Ecto neural progenitor cell (in vitro differentiated cells): ENCODE data around the gene ELOF1.
"Not testable (repeated sequence)": the region's sequence is repeated elsewhere in the genome, so short reads cannot be mapped to it uniquely, and the experiment has no call there.

Experiments
- DNase-seq: peaks from one replicate; pipeline ENCODE4 v3.0.0-alpha.2; 2018; ENCODE audit warnings: low spot score

ELOF1 gene

DNA sequence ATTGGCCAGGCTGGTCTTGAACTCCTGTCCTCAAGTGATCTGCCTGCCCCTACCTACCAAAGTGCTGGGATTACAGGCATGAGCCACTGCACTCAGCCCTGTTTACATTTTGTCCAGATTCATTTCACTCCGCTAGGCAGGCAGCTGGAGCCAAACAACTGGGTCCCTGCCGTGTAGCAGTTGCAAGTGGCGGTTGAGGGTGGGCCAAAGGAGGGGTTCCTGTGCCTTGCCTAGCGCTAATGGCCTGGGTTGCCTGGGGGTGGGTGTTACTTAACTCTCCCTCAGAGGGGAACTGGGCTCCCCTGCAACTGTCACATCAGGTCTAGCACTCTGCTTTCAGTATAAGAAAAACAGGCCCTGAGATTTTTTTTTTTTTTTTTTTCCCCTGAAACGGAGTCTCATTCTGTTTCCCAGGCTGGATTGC is 11.0 kb upstream of the ELOF1 start:
- DNase-seq: no peak

DNA sequence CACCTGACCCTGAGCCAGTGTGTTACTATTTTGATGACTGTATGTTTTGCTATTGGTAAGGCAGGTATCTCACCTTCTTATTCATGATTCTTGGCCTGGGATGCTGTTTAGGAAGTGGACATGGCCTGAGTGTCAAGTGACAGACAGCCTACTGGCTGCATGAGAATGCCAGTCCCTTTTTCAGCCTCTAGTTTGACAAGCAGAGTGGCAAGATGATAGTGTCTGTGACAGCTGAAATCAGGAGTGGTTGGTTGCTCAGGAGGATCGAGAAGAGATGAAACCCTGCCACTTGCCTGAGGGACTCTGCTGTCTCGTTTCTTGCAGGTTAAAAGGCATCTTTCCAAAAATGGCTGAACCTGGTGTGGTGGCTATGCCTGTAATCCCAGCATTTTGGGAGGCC is 7.1 kb upstream of the ELOF1 start:
- no peak for DNase-seq

GRCh38 chr19:11565649-11565980 is 6.6 kb upstream of the ELOF1 start:
- not testable (repeated sequence) for DNase-seq

DNA sequence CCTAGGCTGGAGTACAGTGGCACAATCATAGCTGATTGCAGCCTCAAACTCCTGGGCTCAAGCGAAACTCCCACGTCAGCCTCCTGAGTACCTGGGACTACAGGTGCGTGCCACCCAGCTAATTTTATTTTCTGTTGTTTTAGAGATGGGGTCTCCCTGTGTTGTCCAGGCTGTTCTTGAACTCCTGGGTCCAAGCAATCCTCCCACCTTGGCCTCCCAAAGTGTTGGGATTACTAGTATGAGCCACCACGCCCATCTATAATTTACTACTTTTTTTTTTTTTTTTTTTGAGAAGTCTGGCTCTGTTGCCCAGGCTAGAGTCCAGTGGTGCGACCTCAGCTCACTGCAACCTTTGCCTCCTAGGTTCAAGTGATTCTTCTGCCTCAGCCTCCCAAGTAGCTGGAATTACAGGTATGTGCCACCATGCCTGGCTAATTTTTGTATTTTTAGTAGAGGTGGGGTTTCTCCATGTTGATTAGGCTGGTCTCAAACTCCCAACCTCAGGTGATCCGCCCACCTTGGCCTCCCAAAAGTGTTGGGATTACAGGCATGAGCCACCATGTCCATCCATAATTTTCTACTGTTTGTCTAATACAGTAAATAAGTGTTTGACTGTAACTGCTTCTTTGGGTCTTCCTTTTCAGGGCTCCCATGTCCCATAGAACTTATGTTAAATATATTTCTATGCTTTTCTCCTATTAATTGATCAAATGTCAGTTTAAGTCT is 5.2 kb upstream of the ELOF1 start:
- not testable (repeated sequence) for DNase-seq

DNA sequence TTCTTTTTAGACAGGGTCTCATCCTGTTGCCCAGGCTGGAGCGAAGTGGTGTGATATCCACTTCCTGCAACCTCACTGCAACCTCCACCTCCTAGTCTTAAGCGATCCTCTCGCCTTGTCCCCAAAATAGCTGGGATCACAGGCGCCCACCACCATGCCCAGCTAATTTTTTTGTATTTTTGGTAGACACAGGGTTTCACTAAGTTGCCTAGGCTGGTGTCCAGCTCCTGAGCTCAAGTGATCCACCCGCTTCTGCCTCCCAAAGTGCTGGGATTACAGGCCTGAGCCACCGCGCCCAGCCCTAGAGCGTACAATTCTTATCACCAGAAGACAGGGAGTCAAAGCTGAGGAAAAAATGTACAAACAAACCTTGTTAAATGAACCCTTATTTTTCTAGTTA is 4.5 kb upstream of the ELOF1 start:
- no peak for DNase-seq

DNA sequence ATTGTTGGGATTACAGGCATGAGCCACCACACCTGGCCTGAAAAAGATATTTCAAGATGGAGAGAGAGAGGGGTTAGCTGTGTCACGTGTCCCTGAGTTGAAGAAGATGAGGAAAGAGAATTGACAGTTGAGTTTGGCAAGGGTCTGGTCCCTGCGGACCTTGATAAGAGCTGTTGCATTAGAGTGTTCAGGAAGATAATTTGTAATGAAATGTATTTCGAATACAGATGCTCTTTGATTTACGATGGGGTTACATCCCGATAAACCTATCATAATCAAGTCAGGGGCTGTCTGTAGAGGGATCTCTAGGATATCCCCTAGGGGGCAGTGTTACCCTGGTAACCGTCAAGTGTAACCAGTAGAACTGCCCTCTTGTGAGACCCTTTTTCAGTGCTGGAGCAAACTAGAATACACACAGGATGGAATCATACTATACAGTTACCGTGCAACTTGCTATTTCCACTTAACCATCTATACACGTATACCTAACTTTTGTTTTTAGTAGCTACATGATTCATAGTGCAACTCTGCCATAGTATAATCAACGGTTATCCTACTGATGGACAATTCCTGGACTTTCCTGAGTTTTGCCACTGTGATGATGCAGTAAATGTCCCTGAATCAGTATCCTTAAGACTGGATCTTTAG is 1.5 kb upstream of the ELOF1 start:
- DNase-seq: peak; percentile 63

GRCh38 chr19:11556634-11557420 is 2.2 kb downstream of the ELOF1 start:
- no peak for DNase-seq

DNA sequence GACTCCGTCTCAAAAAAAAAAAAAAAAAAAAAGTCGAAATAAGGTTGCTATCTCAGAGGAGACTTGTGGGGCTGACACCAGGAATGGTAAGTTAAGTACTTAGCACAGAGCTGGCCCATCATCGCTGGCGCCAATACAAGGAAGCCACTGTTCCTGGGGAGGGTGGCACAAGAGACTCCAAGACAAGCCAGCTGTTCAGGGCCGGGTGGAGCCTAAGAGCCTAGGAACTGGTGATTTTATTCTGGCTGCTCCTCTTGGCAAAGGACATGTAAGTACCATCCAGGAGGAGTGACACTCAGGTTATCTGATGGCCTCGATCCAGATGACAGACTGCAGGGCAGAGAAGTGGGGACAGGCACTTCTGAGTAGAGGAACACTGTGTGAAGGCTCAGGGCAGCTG is 3.8 kb downstream of the ELOF1 start:
- no peak for DNase-seq

GRCh38 chr19:11554160-11554559 is 4.9 kb downstream of the ELOF1 start:
- no peak for DNase-seq

GRCh38 chr19:11552666-11553372 is 6.2 kb downstream of the ELOF1 start:
- DNase-seq: no peak

- peak; percentile 61 for DNase-seq
Observed at GRCh38 chr19:11551603-11552235, 7.3 kb downstream of the ELOF1 start.

DNA sequence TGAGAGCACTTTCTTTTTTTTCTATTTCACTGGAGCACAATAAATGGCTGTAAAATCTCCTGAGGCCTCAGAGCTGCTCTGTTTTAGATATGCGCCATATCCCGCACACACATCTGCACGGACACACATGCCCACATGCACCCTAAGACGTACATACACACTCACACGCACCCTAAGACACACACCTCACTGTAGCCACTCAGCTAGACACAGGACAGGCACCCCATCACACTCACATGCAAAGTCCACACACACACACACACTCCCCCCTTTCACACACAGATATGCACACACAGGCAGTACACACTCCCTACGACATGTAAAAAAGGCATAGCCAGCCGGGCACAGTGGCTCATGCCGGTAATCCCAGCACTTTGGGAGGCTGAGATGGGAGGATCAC is 8.8 kb downstream of the ELOF1 start:
- no peak for DNase-seq

- no peak for DNase-seq
Observed at GRCh38 chr19:11549386-11549953, 9.6 kb downstream of the ELOF1 start.

DNA sequence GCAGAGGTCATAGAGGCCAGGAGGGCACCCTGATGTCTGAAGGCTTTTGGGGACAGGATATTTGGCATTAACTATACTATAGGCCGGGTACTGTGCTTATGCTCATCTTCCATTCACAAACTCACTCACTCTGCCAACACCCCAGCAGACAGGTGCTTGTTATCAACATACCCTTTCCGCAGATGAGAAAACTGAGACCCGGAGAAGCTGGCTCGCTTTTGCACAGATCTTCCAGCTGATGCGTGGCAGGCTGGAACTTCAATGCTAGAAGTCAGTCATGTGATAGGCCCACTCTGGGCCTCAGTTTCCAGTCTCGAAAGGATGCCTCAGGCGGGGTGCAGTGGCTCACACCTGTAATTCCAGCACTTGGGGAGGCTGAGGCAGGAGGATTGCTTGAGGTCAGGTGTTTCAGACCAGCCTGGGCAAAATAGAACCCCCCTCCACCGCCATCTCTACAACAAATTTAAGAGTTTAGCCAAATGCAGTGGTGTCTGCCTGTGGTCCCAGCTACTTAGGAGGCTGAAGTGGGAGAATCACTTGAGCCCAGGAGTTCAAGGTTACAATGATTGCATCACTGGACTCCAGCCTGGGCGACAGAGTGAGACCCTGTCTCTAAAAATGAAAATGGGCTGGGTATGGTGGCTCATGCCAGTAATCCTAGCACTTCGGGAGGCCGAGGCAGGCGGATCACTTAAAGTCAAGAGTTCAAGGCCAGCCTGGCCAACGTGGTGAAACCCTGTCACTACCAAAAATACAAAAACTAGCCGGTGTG is 10.9 kb downstream of the ELOF1 start:
- no peak for DNase-seq

DNA sequence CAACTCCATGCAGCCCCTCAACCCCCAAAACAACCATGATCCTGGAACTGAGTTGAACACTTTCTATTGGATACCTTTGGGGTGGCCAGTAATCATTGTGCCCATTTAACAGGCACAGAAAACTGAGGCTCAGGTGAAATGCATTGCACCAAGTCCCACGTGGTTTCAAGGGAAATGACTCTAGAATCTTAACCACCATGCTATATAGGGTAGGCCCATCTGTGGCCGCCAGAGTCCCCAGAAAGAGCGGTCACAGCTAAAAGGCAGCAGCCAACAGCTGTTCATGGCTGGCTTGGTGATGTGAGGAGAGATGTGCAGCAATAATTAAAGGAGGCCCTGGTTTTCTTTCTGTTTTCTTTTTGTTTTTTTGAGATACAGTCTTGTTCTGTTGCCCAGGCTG is 17.8 kb downstream of the ELOF1 start:
- no peak for DNase-seq

DNA sequence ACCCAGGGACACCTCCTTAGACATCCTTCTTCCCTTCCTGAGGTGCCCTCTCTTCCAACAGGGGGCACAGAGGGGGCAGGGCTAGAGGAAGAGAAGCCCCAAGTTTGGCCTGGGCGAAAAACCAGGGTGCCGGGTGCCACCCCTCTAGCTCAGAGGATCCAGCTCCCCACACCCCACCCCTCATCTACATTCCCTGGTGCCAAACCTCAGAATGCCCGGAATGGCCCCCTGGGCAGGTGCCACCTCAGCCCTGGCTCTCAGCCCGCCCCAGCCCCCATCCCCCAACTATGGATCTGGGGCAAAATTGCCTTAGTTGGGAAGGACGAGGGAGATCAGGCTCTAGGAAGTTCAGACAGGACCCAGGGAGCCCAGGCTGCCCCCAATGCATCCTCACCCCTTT is 18.4 kb downstream of the ELOF1 start:
- DNase-seq: no peak

DNA sequence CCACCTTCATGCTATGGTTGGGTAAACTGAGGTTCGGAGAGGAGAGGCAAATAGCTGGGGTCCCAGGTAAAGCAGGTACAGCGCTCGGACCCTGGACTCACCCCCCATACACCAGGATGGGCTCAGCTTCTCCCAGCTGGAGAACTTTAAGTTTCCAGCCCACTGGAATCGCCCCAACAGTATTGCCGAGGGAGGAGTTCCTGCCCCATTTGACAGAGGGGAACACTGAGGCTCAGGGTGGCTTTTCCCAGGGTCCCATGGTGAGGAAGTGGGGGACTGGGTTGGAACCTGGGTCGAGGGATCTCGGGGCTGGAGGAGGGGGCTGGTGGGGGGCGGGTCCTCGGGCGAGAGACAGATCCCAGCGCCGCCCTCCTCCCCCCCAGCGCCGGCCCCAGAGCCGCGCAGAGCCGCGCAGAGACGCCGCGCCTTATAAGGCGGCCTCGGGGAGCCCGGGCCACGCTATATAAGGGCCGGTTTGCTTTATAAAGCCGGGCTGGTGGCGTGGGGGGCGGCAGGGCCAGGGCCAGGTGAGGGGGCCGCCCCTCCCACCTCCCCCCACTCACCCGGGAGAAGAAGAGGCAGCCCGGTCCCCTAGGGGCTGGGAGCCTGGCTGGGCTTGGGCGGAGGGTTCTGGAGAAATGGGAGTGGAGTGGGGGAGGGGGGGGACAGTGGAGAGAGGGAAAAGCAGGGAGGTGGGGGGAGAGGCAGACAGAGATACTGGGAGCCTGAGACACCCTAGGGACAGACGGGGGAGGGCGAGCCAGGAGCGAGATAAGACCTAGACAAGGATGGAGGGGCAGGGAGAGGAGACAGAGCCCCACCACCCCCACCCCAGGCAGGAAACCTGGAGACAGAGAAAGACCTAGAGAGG is 19.3 kb downstream of the ELOF1 start:
- peak; percentile 56 for DNase-seq

- DNase-seq: peak; percentile 76
Observed at GRCh38 chr19:11538232-11539036, 20.6 kb downstream of the ELOF1 start, which contains the start of gene CNN1. Gene CNN1 (plus strand): TSS chr19:11538851. CDS start chr19:11538928, 77 bp downstream.
